ENCODE measurements around the gene LCNL1. TPM values are rescaled to one million over a fixed set of nuclear protein-coding genes. Genes with fewer than 3 reads are reported as not detected.

LCNL1 gene
- total RNA-seq, 1 experiment from 2014 or later: 0.41 TPM

- Histone ChIP-seq H3K27ac (peak overlapping the region; percentile 68), H3K79me2 (ENCODE audit: low read depth) (no peaks in the 10 kb centered on the region), H3K36me3 (ENCODE audit: low read depth) (no peaks in the 10 kb centered on the region), H3K9me3 (ENCODE audit: insufficient read depth, low read depth) (no peaks in the 10 kb centered on the region), H3K4me3 (peak overlapping the region; percentile 77), H3K4me1 (replicated peaks; ENCODE audit: insufficient read depth) (peaks cover 20% of the 10 kb centered on the region), H3K27me3 (ENCODE audit: insufficient read depth, low read depth) (no peaks in the 10 kb centered on the region), H2AFZ (peak overlapping the region; percentile 94), H3K9me2 (ENCODE audit: insufficient read depth) (no peaks in the 10 kb centered on the region), H3F3A (ENCODE audit: insufficient read depth, low read depth) (peaks cover 21% of the 10 kb centered on the region; the same call in 1 of the 2 replicates), H3K4me2 (peak overlapping the region; percentile 99), H4K20me1 (ENCODE audit: insufficient read depth) (no peaks in the 10 kb centered on the region)
- ChIA-PET CTCF (no interaction called here), POLR2A (ENCODE audit: unreplicated experiment) (no interaction called here)
- peak in 1 of 2 experiments; percentile 29 for DNase-seq
- BruUV-seq (replicated peaks): no TSS peak
- intact Hi-C loops (cut with micrococcal nuclease; ENCODE audit: unreplicated experiment): loop anchor here (1.0 to 2.0 kb wide), 2 partner anchors 46 to 160 kb away; partner anchors contain the start of genes CLIC3 and TMEM141
- TF ChIP-seq, protein P1, sequence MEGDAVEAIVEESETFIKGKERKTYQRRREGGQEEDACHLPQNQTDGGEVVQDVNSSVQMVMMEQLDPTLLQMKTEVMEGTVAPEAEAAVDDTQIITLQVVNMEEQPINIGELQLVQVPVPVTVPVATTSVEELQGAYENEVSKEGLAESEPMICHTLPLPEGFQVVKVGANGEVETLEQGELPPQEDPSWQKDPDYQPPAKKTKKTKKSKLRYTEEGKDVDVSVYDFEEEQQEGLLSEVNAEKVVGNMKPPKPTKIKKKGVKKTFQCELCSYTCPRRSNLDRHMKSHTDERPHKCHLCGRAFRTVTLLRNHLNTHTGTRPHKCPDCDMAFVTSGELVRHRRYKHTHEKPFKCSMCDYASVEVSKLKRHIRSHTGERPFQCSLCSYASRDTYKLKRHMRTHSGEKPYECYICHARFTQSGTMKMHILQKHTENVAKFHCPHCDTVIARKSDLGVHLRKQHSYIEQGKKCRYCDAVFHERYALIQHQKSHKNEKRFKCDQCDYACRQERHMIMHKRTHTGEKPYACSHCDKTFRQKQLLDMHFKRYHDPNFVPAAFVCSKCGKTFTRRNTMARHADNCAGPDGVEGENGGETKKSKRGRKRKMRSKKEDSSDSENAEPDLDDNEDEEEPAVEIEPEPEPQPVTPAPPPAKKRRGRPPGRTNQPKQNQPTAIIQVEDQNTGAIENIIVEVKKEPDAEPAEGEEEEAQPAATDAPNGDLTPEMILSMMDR (conservative IDR thresholded peaks at IDR 0.05): no peak
- no peak for TF ChIP-seq EZH2 (IDR thresholded peaks at IDR 0.05; ENCODE audit: low read depth)
Measured at GRCh38 chr9:136950656-136951276, 32.0 kb upstream of the LCNL1 start.

DNA sequence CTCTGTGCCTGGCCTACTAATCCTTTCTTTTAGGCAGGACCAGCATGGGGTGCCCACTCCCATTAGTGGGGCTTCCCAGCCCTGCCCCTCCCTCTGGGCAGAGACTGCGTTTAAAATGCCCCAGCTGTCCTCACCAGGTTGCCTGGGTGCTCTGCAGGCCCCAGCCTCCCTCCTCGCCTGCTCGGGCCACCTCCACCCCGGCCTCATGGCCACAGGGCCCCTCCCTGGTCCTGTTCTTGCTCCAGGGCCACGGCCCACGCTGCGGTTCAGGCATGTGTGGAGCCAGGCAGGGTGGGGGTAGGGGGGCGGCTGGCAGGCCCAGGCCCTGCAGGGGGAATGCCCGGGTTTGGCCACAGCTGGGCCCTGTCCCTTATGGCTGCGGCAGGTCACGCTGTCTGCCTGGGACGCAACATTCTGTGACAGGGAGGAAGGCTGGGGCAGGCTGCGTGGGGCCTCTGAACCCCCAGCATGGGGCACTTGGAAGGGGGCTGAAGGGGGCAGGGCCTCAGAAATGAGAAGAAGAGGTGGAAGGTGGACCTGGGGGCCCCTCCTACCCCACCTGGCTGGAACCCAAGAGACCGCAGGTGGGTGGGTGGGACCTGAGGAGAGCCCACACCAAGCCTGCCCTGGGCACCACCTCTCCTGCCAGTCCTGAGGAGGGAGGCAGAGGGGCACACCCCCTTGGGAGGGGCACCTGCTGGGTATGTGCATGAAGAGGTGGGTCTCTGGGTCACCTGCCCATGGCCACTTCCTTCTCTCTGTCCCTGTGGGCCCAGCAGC lies 31.1 kb upstream of the LCNL1 start, which contains the start of gene LCN12:
LCN12 (plus strand) TSS at position 733 of the 780 bp plus-strand sequence. CDS start 55 bp downstream, outside the sequence.
- POLR2A ChIA-PET (ENCODE audit: unreplicated experiment): no interaction called here
- Histone ChIP-seq H4K20me1 (ENCODE audit: insufficient read depth) (no peaks in the 10 kb centered on the region), H3K27ac (no peak within 1 kb of the TSS), H3K4me3 (no peak within 1 kb of the TSS), H3K4me2 (no peak within 1 kb of the TSS), H3K36me3 (ENCODE audit: low read depth) (no peaks in the 10 kb centered on the region), H3K27me3 (ENCODE audit: insufficient read depth, low read depth) (no peaks in the 10 kb centered on the region), H3K4me1 (replicated peaks; ENCODE audit: insufficient read depth) (peaks cover 20% of the 10 kb centered on the region), H3F3A (ENCODE audit: insufficient read depth, low read depth) (peaks cover 19% of the 10 kb centered on the region; the same call in 1 of the 2 replicates), H3K9me2 (ENCODE audit: insufficient read depth) (no peaks in the 10 kb centered on the region), H2AFZ (no peak within 1 kb of the TSS), H3K9me3 (ENCODE audit: insufficient read depth, low read depth) (no peaks in the 10 kb centered on the region), H3K79me2 (ENCODE audit: low read depth) (no peaks in the 10 kb centered on the region)
- intact Hi-C loops (cut with micrococcal nuclease; ENCODE audit: unreplicated experiment): loop anchor here (2.0 kb wide), 1 partner anchor 161 kb away; the partner anchor contains the start of gene TMEM141
- BruUV-seq (replicated peaks): no TSS peak
- TF ChIP-seq, protein P1 (conservative IDR thresholded peaks at IDR 0.05): no peak
- no peak for TF ChIP-seq EZH2 (IDR thresholded peaks at IDR 0.05; ENCODE audit: low read depth)
- DNase-seq: peak in 1 of 2 experiments; percentile 48
- CTCF ChIA-PET: no interaction called here

DNA sequence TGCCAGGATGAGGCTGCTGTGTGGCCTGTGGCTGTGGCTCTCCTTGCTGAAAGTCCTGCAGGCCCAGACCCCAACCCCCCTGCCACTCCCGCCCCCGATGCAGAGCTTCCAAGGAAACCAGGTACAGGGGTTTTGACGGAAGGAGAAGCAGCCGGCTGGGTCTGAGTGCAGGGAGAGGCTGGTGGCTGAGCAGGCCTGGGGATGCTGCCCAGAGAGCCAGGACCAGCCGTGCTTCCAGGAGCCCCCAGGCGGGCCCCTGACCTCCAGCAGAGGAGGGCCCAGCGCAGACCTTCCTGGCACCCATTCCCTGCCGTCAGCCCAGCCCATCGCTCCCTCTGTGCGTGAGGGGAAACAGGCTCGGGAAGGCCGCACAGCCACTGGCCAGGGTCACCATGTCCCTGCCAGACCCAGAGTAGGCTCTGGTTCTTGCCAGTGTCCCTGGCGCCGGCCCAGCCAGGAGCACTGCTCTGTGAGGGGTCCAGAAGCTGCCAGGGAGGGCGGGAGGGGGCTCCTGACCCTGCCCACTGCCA lies 30.4 kb upstream of the LCNL1 start:
- TF ChIP-seq EZH2 (IDR thresholded peaks at IDR 0.05; ENCODE audit: low read depth): no peak
- TF ChIP-seq, protein P1 (conservative IDR thresholded peaks at IDR 0.05): no peak
- peaks cover 20% of the 10 kb centered on the region for H3K4me1 ChIP-seq (replicated peaks; ENCODE audit: insufficient read depth)
- no peak overlapping the region for H3K4me2 ChIP-seq
- no peaks in the 10 kb centered on the region for H3K36me3 ChIP-seq (ENCODE audit: low read depth)
- H2AFZ ChIP-seq: no peak overlapping the region
- POLR2A ChIA-PET (ENCODE audit: unreplicated experiment): interaction anchor here (0.7 kb wide), 1 partner anchor 40 kb away, joined by 3 read pairs; no protein-coding TSS in a partner anchor
- BruUV-seq (replicated peaks): no TSS peak
- no peaks in the 10 kb centered on the region for H3K27me3 ChIP-seq (ENCODE audit: insufficient read depth, low read depth)
- CTCF ChIA-PET: no interaction called here
- no peaks in the 10 kb centered on the region for H3K9me2 ChIP-seq (ENCODE audit: insufficient read depth)
- H3F3A ChIP-seq (ENCODE audit: insufficient read depth, low read depth): peaks cover 17% of the 10 kb centered on the region; the same call in 1 of the 2 replicates
- no peak overlapping the region for H3K27ac ChIP-seq
- H3K4me3 ChIP-seq: no peak overlapping the region
- no peak for DNase-seq
- H3K9me3 ChIP-seq (ENCODE audit: insufficient read depth, low read depth): no peaks in the 10 kb centered on the region
- intact Hi-C loops (cut with micrococcal nuclease; ENCODE audit: unreplicated experiment): no loop called here
- H4K20me1 ChIP-seq (ENCODE audit: insufficient read depth): no peaks in the 10 kb centered on the region
- H3K79me2 ChIP-seq (ENCODE audit: low read depth): no peaks in the 10 kb centered on the region
